DMS79 (cell line): ENCODE data around the gene DDA1.
"Not testable (repeated sequence)": the region's sequence is repeated elsewhere in the genome, so short reads cannot be mapped to it uniquely, and the experiment has no call there.

ENCODE experiments used
- DNase-seq: peaks from one replicate; lab custom pipeline; 2025; lab: John Stamatoyannopoulos, UW

Gene DDA1

GRCh38 chr19:17309198-17309964 lies at the start of gene DDA1:
Gene DDA1 (plus strand): TSS chr19:17309563. CDS start chr19:17309655, 92 bp downstream.
- DNase-seq = peak; percentile 99

GRCh38 chr19:17259934-17260333 lies 49.4 kb upstream of the DDA1 start:
- DNase-seq = no peak

GRCh38 chr19:17260842-17261325 lies 48.5 kb upstream of the DDA1 start:
- peak; percentile 89 for DNase-seq

GRCh38 chr19:17262557-17262956 lies 46.8 kb upstream of the DDA1 start:
- DNase-seq = no peak

GRCh38 chr19:17263712-17264640 lies 45.4 kb upstream of the DDA1 start:
- DNase-seq = no peak

GRCh38 chr19:17264641-17264979 lies 44.8 kb upstream of the DDA1 start, which contains the start of gene USHBP1:
Gene USHBP1 (minus strand): TSS chr19:17264745. CDS start chr19:17264299, 446 bp downstream.
- no peak for DNase-seq

GRCh38 chr19:17266026-17266425 lies 43.3 kb upstream of the DDA1 start:
- DNase-seq = no peak

GRCh38 chr19:17266589-17266974 lies 42.8 kb upstream of the DDA1 start:
- DNase-seq = no peak

GRCh38 chr19:17266975-17267788 lies 42.2 kb upstream of the DDA1 start, which contains the start of gene BABAM1:
Gene BABAM1 (plus strand): TSS chr19:17267443. CDS start chr19:17268807, 1,364 bp downstream.
- DNase-seq = peak; percentile 95

- DNase-seq = no peak
Observed at GRCh38 chr19:17268754-17269153, 40.6 kb upstream of the DDA1 start.

GRCh38 chr19:17274892-17275291 lies 34.5 kb upstream of the DDA1 start:
- DNase-seq = not testable (repeated sequence)

GRCh38 chr19:17275441-17276175 lies 33.8 kb upstream of the DDA1 start:
- no peak for DNase-seq

- no peak for DNase-seq
Observed at GRCh38 chr19:17279436-17279835, 29.9 kb upstream of the DDA1 start.

GRCh38 chr19:17281391-17282304 lies 27.7 kb upstream of the DDA1 start, which contains the start of gene ANKLE1:
Gene ANKLE1 (plus strand): TSS chr19:17281901. CDS start chr19:17281921, 20 bp downstream.
- peak; percentile 12 for DNase-seq

- DNase-seq = peak; percentile 74
Observed at GRCh38 chr19:17282488-17283125, 26.8 kb upstream of the DDA1 start.

- DNase-seq = no peak
Observed at GRCh38 chr19:17283504-17283996, 25.8 kb upstream of the DDA1 start.

- no peak for DNase-seq
Observed at GRCh38 chr19:17285415-17286135, 23.8 kb upstream of the DDA1 start.

- no peak for DNase-seq
Observed at GRCh38 chr19:17286263-17286662, 23.1 kb upstream of the DDA1 start.
